Small intestine (tissue), 16 donors: ENCODE results near the gene CENPE. TPM values are rescaled to one million over a fixed set of nuclear protein-coding genes. Genes with fewer than 3 reads are reported as not detected.
"Not testable (repeated sequence)": the region's sequence is repeated elsewhere in the genome, so short reads cannot be mapped to it uniquely, and the experiment has no call there.

ENCODE experiments used
- DNase-seq, 2 donors: peaks; one replicate each; pipeline versions ENCODE4 v3.0.0 to v3.0.0-alpha.2; 2013
- FAIRE-seq: peaks from 2 replicates; lab custom pipeline; 2012; peaks lifted over from hg19 to GRCh38; lab: Jason Lieb, UNC
- H3K27ac ChIP-seq, 3 donors: one replicate each; pipeline ENCODE4 v1.5.1; 2013; ENCODE audit warnings: low read length in 2 of 3, mild to moderate bottlenecking in 2 of 3, control low read depth in 1 of 3, inconsistent platforms in 1 of 3, low read depth in 1 of 3, moderate library complexity in 1 of 3
- H3K27me3 ChIP-seq, 3 donors: one replicate each; pipeline ENCODE4 v1.6.1; 2013; ENCODE audit warnings: low read length in 3 of 3, inconsistent platforms in 1 of 3; ENCODE audit not compliant: control insufficient read depth in 3 of 3, insufficient read depth in 3 of 3
- H3K36me3 ChIP-seq, 3 donors: one replicate each; pipeline ENCODE4 v1.6.1; 2013; ENCODE audit warnings: low read length in 3 of 3, inconsistent platforms in 1 of 3, low read depth in 1 of 3, mild to moderate bottlenecking in 1 of 3, moderate library complexity in 1 of 3; ENCODE audit not compliant: control insufficient read depth in 3 of 3, insufficient read depth in 2 of 3
- H3K4me1 ChIP-seq, 3 donors: one replicate each; pipeline ENCODE4 v1.6.1; 2013; ENCODE audit warnings: low read length in 2 of 3, inconsistent platforms in 1 of 3, low read depth in 1 of 3, mild to moderate bottlenecking in 1 of 3, moderate library complexity in 1 of 3; ENCODE audit not compliant: control insufficient read depth in 3 of 3, insufficient read depth in 2 of 3
- H3K4me3 ChIP-seq, 3 donors: one replicate each; pipeline ENCODE4 v1.5.1; 2013; ENCODE audit warnings: low read length in 3 of 3, control low read depth in 1 of 3, inconsistent platforms in 1 of 3, low read depth in 1 of 3, mild to moderate bottlenecking in 1 of 3, moderate library complexity in 1 of 3
- H3K9me3 ChIP-seq, 2 donors: one replicate each; pipeline ENCODE4 v1.6.1; 2013; ENCODE audit warnings: low read depth in 1 of 2, low read length in 1 of 2; ENCODE audit not compliant: control insufficient read depth in 2 of 2, insufficient read depth in 1 of 2
- WGBS, 3 donors: extraction: QIAGEN DNeasy Blood & Tissue Kit; methylation state at CpG; one replicate each; pipeline ENCODE4 v1.1.7; 2013; 5-methylcytosine and 5-hydroxymethylcytosine counted together
- long read RNA-seq, 10 donors: transcript quantifications; one replicate each; lab custom pipeline, GENCODE V29; 2026
- polyA plus RNA-seq, 4 donors: library from polyadenylated mRNA; stranded (reverse) in 3 of 4; unstranded in 1 of 4; fragments of 200-250 nt in 3 of 4; fragments of 120-200 nt in 1 of 4; gene quantifications; one replicate each; pipeline versions ENCODE4 v1.2.1 to v1.2.3, GENCODE V29; 2013
- donor health status: healthy with polysubstance abuse.
- donor health status: control.
- donor health status: control.
- donor health status: Bipolar disorder and iron deficiency.
- donor health status: healthy.

CENPE gene
- polyA plus RNA-seq, result 1 to 10 TPM in 2 of 4 donors, under 1 TPM in 2; under 0.01 to 5.9 (median 3.2) TPM
- long read RNA-seq, donor 1, result 0 reads
- long read RNA-seq, donor 2, result 0 reads
- long read RNA-seq, donor 3, result 0 reads
- long read RNA-seq, donor 4, result 0 reads
- long read RNA-seq, donor 5, result 0 reads
- long read RNA-seq, donor 6, result 0 reads
- long read RNA-seq, donor 7, result 0 reads
- long read RNA-seq, donor 8, result 0 reads
- long read RNA-seq, donor 9, result 0 reads
- long read RNA-seq, donor 10, result 0 reads

- no peaks in the 10 kb centered on the region for H3K36me3 ChIP-seq
- no peaks in the 10 kb centered on the region for H3K27me3 ChIP-seq
- peak; percentile 85 to 96 for DNase-seq
- H3K27ac ChIP-seq, result peak within 1 kb of the TSS in 2 of 3 donors; percentile 68 to 83
- 0 to 1% (median 0%) methylated on average over 44 of the region's 44 CpGs for WGBS, 3 donors
- H3K4me1 ChIP-seq, result peaks cover 0 to 13% (median 2%) of the 10 kb centered on the region in 3 donors
- H3K9me3 ChIP-seq, result no peaks in the 10 kb centered on the region
- peak within 1 kb of the TSS; percentile 67 to 88 (median 82) for H3K4me3 ChIP-seq
- no peak for FAIRE-seq
These were observed at the start of gene CENPE for GRCh38 chr4:103198111-103198765. Gene CENPE, minus strand, starts transcription at chr4:103198343. Its CDS starts 24 bp downstream, at chr4:103198319.

GRCh38 chr4:103244251-103244650 lies 46.1 kb upstream of the CENPE start:
- Histone ChIP-seq H3K4me1 (no peaks in the 10 kb centered on the region), H3K27ac (no peak overlapping the region), H3K27me3 (no peaks in the 10 kb centered on the region), H3K36me3 (no peaks in the 10 kb centered on the region), H3K9me3 (no peaks in the 10 kb centered on the region), H3K4me3 (no peak overlapping the region)
- 65 to 75% (median 69%) methylated on average over 1 of the region's 1 CpG for WGBS, 3 donors
- FAIRE-seq (no peak), DNase-seq (no peak)

GRCh38 chr4:103230938-103231337 lies 32.8 kb upstream of the CENPE start:
- not testable (repeated sequence) for H3K27ac ChIP-seq, H3K27me3 ChIP-seq, DNase-seq, H3K36me3 ChIP-seq, FAIRE-seq, H3K4me3 ChIP-seq, H3K4me1 ChIP-seq
- 72 to 74% (median 73%) methylated on average over 3 of the region's 3 CpGs for WGBS, 3 donors
- H3K9me3 ChIP-seq, result peaks cover 0 to 11% of the 10 kb centered on the region in 2 donors

- H3K36me3 ChIP-seq, FAIRE-seq, H3K27me3 ChIP-seq, H3K9me3 ChIP-seq, H3K4me3 ChIP-seq: not testable (repeated sequence)
- DNase-seq, result peak; percentile 23 to 45
- 16 to 58% (median 21%) methylated on average over 4 of the region's 4 CpGs for WGBS, 3 donors
- Histone ChIP-seq H3K4me1 (peaks cover 0 to 12% (median 0%) of the 10 kb centered on the region in 3 donors), H3K27ac (peak overlapping the region in 1 of 3 donors; percentile 53)
These were observed 25.4 kb upstream of the CENPE start for GRCh38 chr4:103223556-103223955.

GRCh38 chr4:103207673-103208072 lies 9.5 kb upstream of the CENPE start:
- H3K27me3 ChIP-seq, result peaks cover 0 to 3% (median 0%) of the 10 kb centered on the region in 3 donors
- H3K36me3 ChIP-seq, result no peaks in the 10 kb centered on the region
- no peak overlapping the region for H3K27ac ChIP-seq
- no peak overlapping the region for H3K4me3 ChIP-seq
- FAIRE-seq (no peak), DNase-seq (peak in 1 of 2 donors; percentile 8)
- WGBS, 3 donors, result 46 to 63% (median 54%) methylated on average over 5 of the region's 5 CpGs
- no peaks in the 10 kb centered on the region for H3K4me1 ChIP-seq
- H3K9me3 ChIP-seq, result no peaks in the 10 kb centered on the region

GRCh38 chr4:103204111-103204510 lies 6.0 kb upstream of the CENPE start:
- no peaks in the 10 kb centered on the region for H3K9me3 ChIP-seq
- peaks cover 0 to 8% (median 0%) of the 10 kb centered on the region in 3 donors for H3K4me1 ChIP-seq
- H3K27me3 ChIP-seq, result no peaks in the 10 kb centered on the region
- WGBS, 3 donors, result 34 to 52% (median 38%) methylated on average over 1 of the region's 1 CpG
- no peak overlapping the region for H3K4me3 ChIP-seq
- DNase-seq, result peak in 1 of 2 donors; percentile 10
- no peaks in the 10 kb centered on the region for H3K36me3 ChIP-seq
- H3K27ac ChIP-seq, result no peak overlapping the region
- no peak for FAIRE-seq

- Histone ChIP-seq H3K36me3 (no peaks in the 10 kb centered on the region), H3K4me1 (peaks cover 0 to 13% (median 2%) of the 10 kb centered on the region in 3 donors), H3K27ac (peak overlapping the region in 1 of 3 donors; percentile 72), H3K9me3 (no peaks in the 10 kb centered on the region), H3K4me3 (no peak overlapping the region), H3K27me3 (no peaks in the 10 kb centered on the region)
- DNase-seq (no peak), FAIRE-seq (no peak)
- 19 to 30% (median 20%) methylated on average over 2 of the region's 2 CpGs for WGBS, 3 donors
These were observed 3.6 kb upstream of the CENPE start for GRCh38 chr4:103201724-103202123.

- WGBS, 3 donors, result 93 to 100% (median 95%) methylated on average over 2 of the region's 2 CpGs
- Histone ChIP-seq H3K4me3 (no peak overlapping the region), H3K9me3 (no peaks in the 10 kb centered on the region), H3K36me3 (no peaks in the 10 kb centered on the region), H3K4me1 (peaks cover 0 to 13% (median 2%) of the 10 kb centered on the region in 3 donors), H3K27ac (peak overlapping the region in 1 of 3 donors; percentile 72), H3K27me3 (no peaks in the 10 kb centered on the region)
- FAIRE-seq, result no peak
- no peak for DNase-seq
These were observed 3.1 kb upstream of the CENPE start for GRCh38 chr4:103201253-103201652.
